ENCODE results near the gene SIPA1L3.

- TF ChIP-seq CTCF (IDR thresholded peaks at IDR 0.05) (no peak), POLR2AphosphoS2 (conservative IDR thresholded peaks at IDR 0.05; ENCODE audit: low read length) (no peak), MYC (IDR thresholded peaks at IDR 0.05; ENCODE audit: borderline replicate concordance, low read length) (no peak), ESRRA (IDR thresholded peaks at IDR 0.05; ENCODE audit: borderline replicate concordance, low read length) (no peak), POLR2A (IDR thresholded peaks at IDR 0.05; ENCODE audit: low read length) (no peak), MAFK (IDR thresholded peaks at IDR 0.05; ENCODE audit: partially characterized antibody) (peak; percentile 30), EP300 (IDR thresholded peaks at IDR 0.05) (no peak), NPAS2 (CRISPR knock-in tag; IDR thresholded peaks at IDR 0.05; ENCODE audit: borderline replicate concordance) (no peak), RAD21 (conservative IDR thresholded peaks at IDR 0.05 in 1 of 2, IDR thresholded peaks at IDR 0.05 in 1 of 2) (no peak), RARB (CRISPR knock-in tag; IDR thresholded peaks at IDR 0.05) (no peak), JUN (IDR thresholded peaks at IDR 0.05) (no peak)
- TF ChIP-seq, protein P1, sequence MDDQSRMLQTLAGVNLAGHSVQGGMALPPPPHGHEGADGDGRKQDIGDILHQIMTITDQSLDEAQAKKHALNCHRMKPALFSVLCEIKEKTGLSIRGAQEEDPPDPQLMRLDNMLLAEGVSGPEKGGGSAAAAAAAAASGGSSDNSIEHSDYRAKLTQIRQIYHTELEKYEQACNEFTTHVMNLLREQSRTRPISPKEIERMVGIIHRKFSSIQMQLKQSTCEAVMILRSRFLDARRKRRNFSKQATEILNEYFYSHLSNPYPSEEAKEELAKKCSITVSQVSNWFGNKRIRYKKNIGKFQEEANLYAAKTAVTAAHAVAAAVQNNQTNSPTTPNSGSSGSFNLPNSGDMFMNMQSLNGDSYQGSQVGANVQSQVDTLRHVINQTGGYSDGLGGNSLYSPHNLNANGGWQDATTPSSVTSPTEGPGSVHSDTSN (IDR thresholded peaks at IDR 0.05) = no peak
- TF ChIP-seq, protein P2, sequence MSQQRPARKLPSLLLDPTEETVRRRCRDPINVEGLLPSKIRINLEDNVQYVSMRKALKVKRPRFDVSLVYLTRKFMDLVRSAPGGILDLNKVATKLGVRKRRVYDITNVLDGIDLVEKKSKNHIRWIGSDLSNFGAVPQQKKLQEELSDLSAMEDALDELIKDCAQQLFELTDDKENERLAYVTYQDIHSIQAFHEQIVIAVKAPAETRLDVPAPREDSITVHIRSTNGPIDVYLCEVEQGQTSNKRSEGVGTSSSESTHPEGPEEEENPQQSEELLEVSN (IDR thresholded peaks at IDR 0.05; ENCODE audit: borderline replicate concordance, low read depth) = no peak
- TF ChIP-seq, protein P3, sequence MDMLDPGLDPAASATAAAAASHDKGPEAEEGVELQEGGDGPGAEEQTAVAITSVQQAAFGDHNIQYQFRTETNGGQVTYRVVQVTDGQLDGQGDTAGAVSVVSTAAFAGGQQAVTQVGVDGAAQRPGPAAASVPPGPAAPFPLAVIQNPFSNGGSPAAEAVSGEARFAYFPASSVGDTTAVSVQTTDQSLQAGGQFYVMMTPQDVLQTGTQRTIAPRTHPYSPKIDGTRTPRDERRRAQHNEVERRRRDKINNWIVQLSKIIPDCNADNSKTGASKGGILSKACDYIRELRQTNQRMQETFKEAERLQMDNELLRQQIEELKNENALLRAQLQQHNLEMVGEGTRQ (IDR thresholded peaks at IDR 0.05) = no peak
Observed at GRCh38 chr19:38213911-38214625, 307.1 kb downstream of the SIPA1L3 start.
